H1 (cell line): ENCODE measurements around the gene SLC25A48. TPM values are rescaled to one million over a fixed set of nuclear protein-coding genes. Genes with fewer than 3 reads are reported as not detected.

Source experiments
- CTCF ChIA-PET: fragments of 300-600 bp; sonication (Branson Sonifier 250); formaldehyde crosslinking; loops from one replicate; lab custom pipeline; 2021; ENCODE audit not compliant: partially characterized antibody; lab: Charles Lee
- POLR2A ChIA-PET: fragments of 300-600 bp; sonication (Branson Sonifier 250); formaldehyde crosslinking; loops from one replicate; lab custom pipeline; 2021; ENCODE audit warnings: inconsistent platforms; ENCODE audit not compliant: partially characterized antibody; lab: Charles Lee
- DNase-seq, 2 experiments: peaks; one replicate each; pipeline versions ENCODE4 v3.0.0 to v3.0.0-alpha.2; 2010 to 2022; ENCODE audit warnings: low spot score in 2 of 2, low read depth in 1 of 2, mixed read lengths in 1 of 2
- FAIRE-seq: peaks from 2 replicates; lab custom pipeline; 2011; peaks lifted over from hg19 to GRCh38; lab: Jason Lieb, UNC
- H2AFZ ChIP-seq: 2 replicates; pipeline ENCODE4 v1.8.1; 2012; ENCODE audit warnings: low read length, inconsistent platforms
- H2AK5ac ChIP-seq: 2 replicates; pipeline ENCODE4 v1.6.1; 2013; ENCODE audit warnings: low read depth, low read length
- H2BK120ac ChIP-seq: replicated peaks from 2 replicates; pipeline ENCODE3; 2013; ENCODE audit warnings: low read depth, low read length, inconsistent platforms
- H2BK12ac ChIP-seq: 2 replicates; pipeline ENCODE4 v1.6.1; 2013; ENCODE audit warnings: low read depth, low read length
- H2BK15ac ChIP-seq: 2 replicates; pipeline ENCODE4 v1.6.1; 2013; ENCODE audit warnings: low read length
- H2BK20ac ChIP-seq: 2 replicates; pipeline ENCODE4 v1.6.1; 2013; ENCODE audit warnings: low read length
- H2BK5ac ChIP-seq: 2 replicates; pipeline ENCODE4 v1.6.1; 2013; ENCODE audit warnings: low read depth, low read length
- H3K14ac ChIP-seq: 2 replicates; pipeline ENCODE4 v1.6.1; 2013; ENCODE audit warnings: inconsistent platforms; ENCODE audit not compliant: insufficient read length
- H3K18ac ChIP-seq: 2 replicates; pipeline ENCODE4 v1.6.1; 2013; ENCODE audit warnings: low read length; ENCODE audit errors: extremely low read depth
- H3K23ac ChIP-seq: 2 replicates; pipeline ENCODE4 v1.6.1; 2013; ENCODE audit warnings: inconsistent platforms; ENCODE audit not compliant: insufficient read length
- H3K23me2 ChIP-seq: 2 replicates; pipeline ENCODE4 v1.6.1; 2013; ENCODE audit warnings: low read depth, low read length
- H3K27ac ChIP-seq: 2 replicates; pipeline ENCODE4 v1.6.1; 2011; ENCODE audit warnings: low read depth, low read length, inconsistent platforms
- H3K27me3 ChIP-seq, 4 experiments: replicated peaks in 1 of 4; 1 replicate in 1 of 4; 2 replicates in 3 of 4; pipeline versions ENCODE4 v1.6.1 to v1.8.1; 2011 to 2013; ENCODE audit warnings: low read length in 3 of 4, mild to moderate bottlenecking in 3 of 4, inconsistent platforms in 2 of 4, mixed read lengths in 2 of 4, moderate library complexity in 1 of 4; ENCODE audit not compliant: control insufficient read depth in 3 of 4, insufficient read depth in 3 of 4; ENCODE audit errors: extremely low read depth in 1 of 4
- H3K36me3 ChIP-seq, 4 experiments: 2 replicates each; pipeline versions ENCODE4 v1.6.1 to v1.8.1; 2011 to 2013; ENCODE audit warnings: mild to moderate bottlenecking in 4 of 4, low read length in 3 of 4, moderate library complexity in 2 of 4, control low read depth in 1 of 4, inconsistent platforms in 1 of 4; ENCODE audit not compliant: insufficient read depth in 4 of 4, control insufficient read depth in 2 of 4
- H3K4ac ChIP-seq: replicated peaks from 2 replicates; pipeline ENCODE3; 2013; ENCODE audit warnings: low read length, low read depth, mixed read lengths, inconsistent platforms; ENCODE audit not compliant: insufficient read length
- H3K4me1 ChIP-seq, 4 experiments: replicated peaks in 1 of 4; 1 replicate in 1 of 4; 2 replicates in 3 of 4; pipeline versions ENCODE4 v1.6.1 to v1.8.1; 2011 to 2013; ENCODE audit warnings: low read length in 3 of 4, inconsistent platforms in 2 of 4, mixed read lengths in 1 of 4; ENCODE audit not compliant: insufficient read depth in 4 of 4, control insufficient read depth in 3 of 4
- H3K4me2 ChIP-seq, 2 experiments: 2 replicates each; pipeline versions ENCODE4 v1.6.1 to v1.8.1; 2011 to 2013; ENCODE audit warnings: low read depth in 2 of 2, low read length in 2 of 2, control low read depth in 1 of 2, inconsistent platforms in 1 of 2, mild to moderate bottlenecking in 1 of 2; ENCODE audit not compliant: insufficient read depth in 1 of 2
- H3K4me3 ChIP-seq, 4 experiments: fragments of 200-600, 300-600 bp in 1 of 4; sonication (generic), shearing (Covaris generic), sonication (Bioruptor Twin) in 1 of 4; 2 replicates each; pipeline versions ENCODE4 v1.5.1 to v1.8.1; 2011 to 2016; ENCODE audit warnings: low read length in 4 of 4, low read depth in 3 of 4, control low read depth in 2 of 4, inconsistent platforms in 2 of 4, mild to moderate bottlenecking in 2 of 4, mixed read lengths in 1 of 4, moderate library complexity in 1 of 4; ENCODE audit not compliant: insufficient read depth in 2 of 4; ENCODE audit errors: extremely low read depth in 1 of 4
- H3K56ac ChIP-seq: replicated peaks from 2 replicates; pipeline ENCODE3; 2013; ENCODE audit warnings: low read depth, mild to moderate bottlenecking, mixed read lengths, low read length, inconsistent platforms; ENCODE audit not compliant: insufficient read length
- H3K79me1 ChIP-seq: 2 replicates; pipeline ENCODE4 v1.6.1; 2013; ENCODE audit warnings: low read depth, low read length, control low read depth
- H3K79me2 ChIP-seq, 2 experiments: 2 replicates each; pipeline versions ENCODE4 v1.6.1 to v1.8.1; 2012 to 2013; ENCODE audit warnings: low read length in 2 of 2, mild to moderate bottlenecking in 2 of 2, inconsistent platforms in 1 of 2; ENCODE audit not compliant: insufficient read depth in 2 of 2, control insufficient read depth in 1 of 2
- H3K9ac ChIP-seq, 4 experiments: replicated peaks in 1 of 4; 1 replicate in 1 of 4; 2 replicates in 3 of 4; pipeline versions ENCODE4 v1.6.1 to v1.8.1; 2011 to 2013; ENCODE audit warnings: low read depth in 3 of 4, low read length in 3 of 4, control low read depth in 2 of 4, mild to moderate bottlenecking in 2 of 4, moderate library complexity in 2 of 4, inconsistent platforms in 1 of 4; ENCODE audit errors: extremely low read depth in 1 of 4
- H3K9me3 ChIP-seq, 2 experiments: 2 replicates each; pipeline versions ENCODE4 v1.6.1 to v1.8.1; 2012 to 2013; ENCODE audit warnings: mild to moderate bottlenecking in 2 of 2, moderate library complexity in 2 of 2, control low read depth in 1 of 2, inconsistent platforms in 1 of 2, low read depth in 1 of 2, low read length in 1 of 2, mixed read lengths in 1 of 2; ENCODE audit not compliant: insufficient read depth in 2 of 2
- H4K20me1 ChIP-seq, 2 experiments: replicated peaks in 1 of 2; 2 replicates each; pipeline versions ENCODE3 to v1.8.1; 2011 to 2013; ENCODE audit warnings: inconsistent platforms in 2 of 2, low read length in 2 of 2, mild to moderate bottlenecking in 1 of 2; ENCODE audit not compliant: insufficient read depth in 2 of 2, control insufficient read depth in 1 of 2
- H4K5ac ChIP-seq: 2 replicates; pipeline ENCODE4 v1.6.1; 2013; ENCODE audit warnings: low read length, low read depth, mixed read lengths, inconsistent platforms; ENCODE audit not compliant: insufficient read length
- H4K8ac ChIP-seq: 2 replicates; pipeline ENCODE4 v1.8.0; 2013; ENCODE audit warnings: mild to moderate bottlenecking, moderate library complexity, low read length, inconsistent platforms; ENCODE audit not compliant: insufficient read depth; ENCODE audit errors: extremely low read depth
- H4K91ac ChIP-seq: replicated peaks from 2 replicates; pipeline ENCODE3; 2013; ENCODE audit warnings: low read length, mixed read lengths, inconsistent platforms; ENCODE audit not compliant: insufficient read length
- BCL11A ChIP-seq, 2 experiments: IDR thresholded peaks; one replicate each; pipeline ENCODE4 v1.6.1; 2011; ENCODE audit warnings: low read depth in 2 of 2, low read length in 2 of 2, mild to moderate bottlenecking in 2 of 2
- CEBPB ChIP-seq: IDR thresholded peaks from 2 replicates; pipeline ENCODE4 v1.6.1; 2012; ENCODE audit warnings: low read depth, low read length
- E2F6 ChIP-seq: IDR thresholded peaks from 2 replicates; pipeline ENCODE4 v1.6.1; 2012; ENCODE audit warnings: inconsistent platforms
- EGR1 ChIP-seq: IDR thresholded peaks from 2 replicates; pipeline ENCODE4 v1.6.1; 2011; ENCODE audit warnings: low read depth, low read length, borderline replicate concordance
- EP300 ChIP-seq, 2 experiments: IDR thresholded peaks; 1 replicate in 1 of 2; 2 replicates in 1 of 2; pipeline ENCODE4 v1.6.1; 2011 to 2012; ENCODE audit warnings: low read depth in 2 of 2, low read length in 2 of 2, mild to moderate bottlenecking in 2 of 2, borderline replicate concordance in 1 of 2, inconsistent platforms in 1 of 2, moderate library complexity in 1 of 2
- FOSL1 ChIP-seq: IDR thresholded peaks from 2 replicates; pipeline ENCODE4 v1.6.1; 2011; ENCODE audit warnings: mild to moderate bottlenecking, low read depth, low read length, moderate library complexity; ENCODE audit not compliant: insufficient read depth
- JUN ChIP-seq: IDR thresholded peaks from 2 replicates; pipeline ENCODE4 v1.6.1; 2011; ENCODE audit warnings: low read depth, mild to moderate bottlenecking, improper control_type of control experiment, low read length
- POLR2AphosphoS5 ChIP-seq: IDR thresholded peaks from 2 replicates; pipeline ENCODE4 v1.6.1; 2011; ENCODE audit warnings: low read depth, low read length
- POU5F1 ChIP-seq: IDR thresholded peaks from 2 replicates; pipeline ENCODE4 v1.6.1; 2011; ENCODE audit warnings: low read depth, mild to moderate bottlenecking, low read length, moderate library complexity
- SP1 ChIP-seq: IDR thresholded peaks from 2 replicates; pipeline ENCODE4 v1.6.1; 2011; ENCODE audit warnings: low read depth, low read length
- SUZ12 ChIP-seq: fragments of 200-600 bp; sonication (generic); IDR thresholded peaks from 2 replicates; pipeline ENCODE4 v1.6.1; 2012; ENCODE audit warnings: mild to moderate bottlenecking, inconsistent platforms, low read length, moderate library complexity, mixed read lengths
- TAF1 ChIP-seq: IDR thresholded peaks from 2 replicates; pipeline ENCODE4 v1.6.1; 2011; ENCODE audit warnings: mild to moderate bottlenecking, low read depth, low read length
- TAF7 ChIP-seq: optimal IDR thresholded peaks from 2 replicates; pipeline ENCODE3; 2011; ENCODE audit warnings: low read depth, mild to moderate bottlenecking, inconsistent platforms, low read length, moderate library complexity, borderline replicate concordance
- WGBS, 2 experiments: shearing (Covaris generic) in 1 of 2; methylation state at CpG; one replicate each; pipeline versions ENCODE4 v1.1.6 to v1.1.7; 2013 to 2015; ENCODE audit warnings: low lambda C conversion rate in 2 of 2, mixed read lengths in 2 of 2, inconsistent platforms in 1 of 2, low coverage in 1 of 2, missing lambda C conversion rate in 1 of 2; ENCODE audit not compliant: insufficient replicate concordance in 2 of 2, insufficient coverage in 1 of 2, insufficient read length in 1 of 2; ENCODE audit errors: extremely low coverage in 1 of 2, missing lambda C conversion rate in 1 of 2; 5-methylcytosine and 5-hydroxymethylcytosine counted together
- polyA plus RNA-seq, 7 experiments: library from polyadenylated mRNA; depleted of rRNA in 3 of 7; stranded (reverse) in 5 of 7; unstranded in 2 of 7; fragments of >200 nt in 5 of 7; fragments of 200-250 nt in 2 of 7; gene quantifications; 1 replicate in 5 of 7; 2 replicates in 1 of 7; 4 replicates in 1 of 7; pipeline versions ENCODE4 v1.2.1 to v1.2.3, GENCODE V29; 2011 to 2013; ENCODE audit warnings: missing spikeins in 2 of 7, mixed read lengths in 2 of 7
- total RNA-seq: library from RNA; stranded (reverse); fragmentation: NEBNext Ultra II Directional; extraction: Animal tissue kit (Norgen Biotek cat#: 25700); gene quantifications from 2 replicates; pipeline ENCODE4 v1.2.1, GENCODE V29; 2021
- TF ChIP-seq, protein P1 (sequence below): IDR thresholded peaks from 2 replicates; pipeline ENCODE4 v1.6.1; 2012; ENCODE audit warnings: inconsistent platforms

Gene SLC25A48
- total and polyA plus RNA-seq, 2 of the 8 experiments (the other 6 are each of a cell fraction or from before 2014, with no cell fraction given), result 1.3 to 1.8 TPM

DNA sequence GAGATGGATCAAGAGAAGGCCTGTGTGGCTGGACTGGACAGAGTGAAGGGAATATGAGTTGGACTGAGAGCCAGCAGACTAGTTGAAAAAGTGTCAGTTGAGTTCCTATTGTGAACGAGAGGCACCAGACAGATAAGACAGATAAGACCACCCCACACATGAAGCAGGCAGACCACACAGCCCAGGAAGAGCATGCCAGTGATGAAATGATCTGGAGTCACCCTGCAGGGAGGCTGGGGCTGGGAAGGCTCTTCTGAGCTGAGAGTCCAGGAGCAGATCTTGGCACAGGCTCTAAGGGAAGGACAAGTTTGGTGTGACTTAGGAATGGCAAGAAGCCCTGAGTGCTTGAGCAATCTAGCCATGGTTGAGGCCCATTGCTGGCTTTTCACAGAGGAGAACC is 10.6 kb upstream of the SLC25A48 start:
- no peak overlapping the region for H4K5ac ChIP-seq
- no peak overlapping the region for H4K8ac ChIP-seq
- no peaks in the 10 kb centered on the region for H3K9me3 ChIP-seq
- DNase-seq (no peak), FAIRE-seq (no peak)
- H2BK12ac ChIP-seq, result 0 out of 2 replicates have a peak overlapping the region, but pooled peaks have one; percentile 12
- H3K27me3 ChIP-seq, result no peaks in the 10 kb centered on the region
- H3K4me1 ChIP-seq, result peaks cover 0 to 11% (median 3%) of the 10 kb centered on the region in 4 experiments; a peak in 3 of 7 replicates
- WGBS, 2 experiments, result 83% methylated on average over 1 of the region's 1 CpG; no CpG with 5 or more reads in 1 of the 2 experiments
- H3K79me1 ChIP-seq, result no peaks in the 10 kb centered on the region
- H3K18ac ChIP-seq, result no peak overlapping the region
- no peak overlapping the region for H2BK120ac ChIP-seq
- no peak overlapping the region for H3K14ac ChIP-seq
- H3K27ac ChIP-seq, result no peak overlapping the region
- no peaks in the 10 kb centered on the region for H3K79me2 ChIP-seq
- no peak overlapping the region for H2AK5ac ChIP-seq
- no peak overlapping the region for H3K4me2 ChIP-seq
- H2BK5ac ChIP-seq, result no peak overlapping the region
- peak overlapping the region; percentile 84; the same call in 1 of the 2 replicates for H2BK15ac ChIP-seq
- no peak overlapping the region for H4K91ac ChIP-seq
- H2BK20ac ChIP-seq, result no peak overlapping the region
- ChIA-PET CTCF (interaction anchor here (12.0 to 13.3 kb wide), 2 partner anchors 260 to 271 kb away, joined by 134 to 335 read pairs; no protein-coding TSS in a partner anchor), POLR2A (no interaction called here)
- no peak overlapping the region for H3K4ac ChIP-seq
- no peak overlapping the region for H3K56ac ChIP-seq
- no peaks in the 10 kb centered on the region for H3K23me2 ChIP-seq
- H3K23ac ChIP-seq, result no peak overlapping the region
- no peak overlapping the region for H3K4me3 ChIP-seq
- no peak overlapping the region for H3K9ac ChIP-seq
- no peaks in the 10 kb centered on the region for H4K20me1 ChIP-seq
- H3K36me3 ChIP-seq, result no peaks in the 10 kb centered on the region; a peak in 1 of 8 replicates
- H2AFZ ChIP-seq, result no peak overlapping the region
- TF ChIP-seq POU5F1 (no peak), TAF7 (no peak), BCL11A (IDR thresholded peaks at IDR 0.05; ENCODE audit: low read depth in 2 of 2, low read length in 2 of 2) (no peak), EP300 (IDR thresholded peaks at IDR 0.05; ENCODE audit: borderline replicate concordance in 1 of 2, low read depth in 2 of 2, low read length in 2 of 2) (no peak), TAF1 (no peak), SP1 (no peak), CEBPB (no peak), E2F6 (no peak), SUZ12 (no peak), FOSL1 (no peak), EGR1 (no peak), JUN (no peak), POLR2AphosphoS5 (no peak)
- TF ChIP-seq, protein P1, sequence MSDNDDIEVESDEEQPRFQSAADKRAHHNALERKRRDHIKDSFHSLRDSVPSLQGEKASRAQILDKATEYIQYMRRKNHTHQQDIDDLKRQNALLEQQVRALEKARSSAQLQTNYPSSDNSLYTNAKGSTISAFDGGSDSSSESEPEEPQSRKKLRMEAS, result no peak
